GM12892 (cell line): ENCODE data around the gene ACTL10.

ENCODE experiments used
- POLR2A ChIP-seq: IDR thresholded peaks from 2 replicates; pipeline ENCODE4 v1.6.1; 2011; ENCODE audit warnings: low read depth, low read length, control low read depth
- POLR2AphosphoS5 ChIP-seq: IDR thresholded peaks from 2 replicates; pipeline ENCODE4 v1.6.1; 2011; ENCODE audit warnings: low read depth, low read length, control low read depth

DNA sequence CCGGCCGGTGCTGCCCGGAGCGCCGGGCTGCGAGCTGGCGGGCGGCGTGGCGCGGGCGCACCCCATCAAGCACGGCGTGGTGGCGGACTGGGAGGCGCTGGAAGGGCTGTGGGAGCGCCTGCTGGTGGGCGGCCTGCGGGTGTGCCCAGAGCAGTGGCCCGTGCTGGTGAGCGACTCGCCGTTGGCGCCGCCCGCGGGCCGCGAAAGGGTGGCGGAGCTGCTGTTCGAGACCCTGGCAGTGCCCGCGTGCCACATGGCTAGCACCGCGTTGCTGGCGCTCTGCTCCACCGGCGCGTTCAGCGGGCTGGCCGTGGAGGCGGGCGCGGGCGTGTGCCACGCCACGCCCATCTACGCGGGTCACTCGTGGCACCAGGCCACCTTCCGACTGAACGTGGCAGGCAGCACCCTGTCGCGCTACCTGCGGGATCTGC lies 517 bp downstream of the ACTL10 start:
- TF ChIP-seq POLR2A (no peak), POLR2AphosphoS5 (no peak)
